Gastroesophageal sphincter (tissue), 4 donors: ENCODE measurements around the gene LMF1. TPM values are rescaled to one million over a fixed set of nuclear protein-coding genes. Genes with fewer than 3 reads are reported as not detected.
A peak's percentile ranks its signal among the peaks of the same experiment; 100 is the strongest.

Experiments used
- ATAC-seq: fragments of 150-250 bp; one replicate; pipeline ENCODE4 v1.9.1; 2016; ENCODE audit warnings: mild to moderate bottlenecking, moderate library complexity
- H3K27ac ChIP-seq, 4 donors: fragments of 200-600 bp; sonication (generic) in 3 of 4; 1 replicate in 3 of 4; 2 replicates in 1 of 4; pipeline ENCODE4 v1.5.1; 2016 to 2019
- H3K27me3 ChIP-seq: fragments of 200-600 bp; sonication (generic); one replicate; pipeline ENCODE4 v1.5.1; 2019
- H3K36me3 ChIP-seq, 2 donors: fragments of 200-600 bp; sonication (generic); one replicate each; pipeline ENCODE4 v1.5.1; 2019; ENCODE audit warnings: control low read depth in 1 of 2
- H3K4me1 ChIP-seq, 3 donors: fragments of 200-600 bp; sonication (generic); 1 replicate in 2 of 3; 2 replicates in 1 of 3; pipeline ENCODE4 v1.5.1; 2016 to 2019; ENCODE audit warnings: control low read depth in 2 of 3
- H3K4me3 ChIP-seq, 2 donors: fragments of 200-600 bp; sonication (generic); one replicate each; pipeline ENCODE4 v1.5.1; 2019; ENCODE audit warnings: mild to moderate bottlenecking in 1 of 2, moderate library complexity in 1 of 2
- H3K9me3 ChIP-seq, 3 donors: fragments of 200-600 bp; sonication (generic); one replicate each; pipeline ENCODE4 v1.5.1; 2017 to 2019; ENCODE audit warnings: control low read depth in 2 of 3
- CTCF ChIP-seq, 4 experiments: fragments of 200-600 bp in 2 of 4; fragments of 450-650 bp in 2 of 4; sonication (generic) in 1 of 4; IDR thresholded peaks; one replicate each; pipeline ENCODE4 v1.5.1; 2017 to 2019; ENCODE audit warnings: antibody characterized with exemption in 4 of 4, mild to moderate bottlenecking in 2 of 4, moderate library complexity in 2 of 4
- EP300 ChIP-seq: sonication (generic); formaldehyde crosslinking; IDR thresholded peaks from one replicate; pipeline ENCODE4 v1.6.1; 2017; ENCODE audit warnings: antibody characterized with exemption, mild to moderate bottlenecking
- POLR2A ChIP-seq, 2 donors: fragments of 450-650 bp; IDR thresholded peaks; one replicate each; pipeline ENCODE4 v1.6.1; 2017; ENCODE audit warnings: antibody characterized with exemption in 2 of 2, mild to moderate bottlenecking in 2 of 2, moderate library complexity in 1 of 2
- POLR2AphosphoS5 ChIP-seq: sonication (generic); formaldehyde crosslinking; IDR thresholded peaks from one replicate; pipeline ENCODE4 v1.6.1; 2017; ENCODE audit warnings: antibody characterized with exemption
- WGBS, 2 donors: methylation state at CpG; one replicate each; pipeline ENCODE4 v1.1.5; 2018; ENCODE audit warnings: low coverage in 1 of 2; 5-methylcytosine and 5-hydroxymethylcytosine counted together
- total RNA-seq, 4 donors: library from RNA; depleted of rRNA; stranded (reverse); fragments of >200 nt; gene quantifications; one replicate each; pipeline ENCODE4 v1.1.0, GENCODE V29; 2016

Gene LMF1
- total RNA-seq, 4 donors from 2014 or later, result 13.7 to 57.3 (median 20.9) TPM

GRCh38 chr16:974001-974601 lies 3.3 kb upstream of the LMF1 start:
- no peaks in the 10 kb centered on the region for H3K9me3 ChIP-seq
- H3K4me3 ChIP-seq, result no peak overlapping the region
- no peak for ATAC-seq
- H3K27me3 ChIP-seq, result peaks cover 9% of the 10 kb centered on the region
- H3K36me3 ChIP-seq, result no peaks in the 10 kb centered on the region
- 71 to 79% methylated on average over 6 to 18 of the region's 21 CpGs for WGBS, 2 donors
- no peak overlapping the region for H3K27ac ChIP-seq
- peaks cover 0 to 52% (median 13%) of the 10 kb centered on the region in 3 donors for H3K4me1 ChIP-seq
- no peak for TF ChIP-seq POLR2A (IDR thresholded peaks at IDR 0.05)
- TF ChIP-seq EP300, result no peak
- TF ChIP-seq CTCF (IDR thresholded peaks at IDR 0.05), result no peak
- TF ChIP-seq POLR2AphosphoS5, result no peak

GRCh38 chr16:973366-973765 lies 2.6 kb upstream of the LMF1 start:
- Histone ChIP-seq H3K27ac (no peak overlapping the region), H3K4me1 (peaks cover 0 to 58% (median 13%) of the 10 kb centered on the region in 3 donors), H3K27me3 (peaks cover 2% of the 10 kb centered on the region), H3K36me3 (peaks cover 0 to 4% of the 10 kb centered on the region in 2 donors), H3K4me3 (no peak overlapping the region), H3K9me3 (no peaks in the 10 kb centered on the region)
- no peak for ATAC-seq
- WGBS, 2 donors, result 80 to 90% methylated on average over 16 to 17 of the region's 17 CpGs
- TF ChIP-seq POLR2A (IDR thresholded peaks at IDR 0.05), result no peak
- no peak for TF ChIP-seq EP300
- TF ChIP-seq CTCF (IDR thresholded peaks at IDR 0.05), result no peak
- no peak for TF ChIP-seq POLR2AphosphoS5

GRCh38 chr16:972316-973002 lies 1.7 kb upstream of the LMF1 start:
- no peak for TF ChIP-seq POLR2AphosphoS5
- TF ChIP-seq POLR2A (IDR thresholded peaks at IDR 0.05), result no peak
- TF ChIP-seq EP300, result no peak
- no peak for TF ChIP-seq CTCF (IDR thresholded peaks at IDR 0.05)
- H3K27me3 ChIP-seq, result no peaks in the 10 kb centered on the region
- H3K4me3 ChIP-seq, result no peak overlapping the region
- H3K36me3 ChIP-seq, result peaks cover 0 to 13% of the 10 kb centered on the region in 2 donors
- H3K9me3 ChIP-seq, result no peaks in the 10 kb centered on the region
- peak overlapping the region in 1 of 4 donors; percentile 56 for H3K27ac ChIP-seq
- WGBS, 2 donors, result 65 to 95% methylated on average over 4 of the region's 32 CpGs
- peaks cover 0 to 54% (median 13%) of the 10 kb centered on the region in 3 donors for H3K4me1 ChIP-seq
- no peak for ATAC-seq

- WGBS, 2 donors, result 83 to 93% methylated on average over 2 to 8 of the region's 8 CpGs
- Histone ChIP-seq H3K9me3 (no peaks in the 10 kb centered on the region), H3K4me3 (no peak overlapping the region), H3K27me3 (no peaks in the 10 kb centered on the region), H3K36me3 (peaks cover 0 to 18% of the 10 kb centered on the region in 2 donors), H3K4me1 (peaks cover 0 to 49% (median 13%) of the 10 kb centered on the region in 3 donors), H3K27ac (peak overlapping the region in 1 of 4 donors; percentile 56)
- no peak for TF ChIP-seq CTCF (IDR thresholded peaks at IDR 0.05)
- TF ChIP-seq POLR2AphosphoS5, result no peak
- TF ChIP-seq EP300, result no peak
- TF ChIP-seq POLR2A (IDR thresholded peaks at IDR 0.05), result no peak
- ATAC-seq, result no peak
These were observed 1.2 kb upstream of the LMF1 start for GRCh38 chr16:971981-972315.

- Histone ChIP-seq H3K27me3 (no peaks in the 10 kb centered on the region), H3K27ac (peak overlapping the region in 3 of 4 donors; percentile 81 to 87 (median 84)), H3K4me3 (peak overlapping the region in 1 of 2 donors; percentile 95), H3K9me3 (no peaks in the 10 kb centered on the region), H3K4me1 (peaks cover 0 to 45% (median 9%) of the 10 kb centered on the region in 3 donors), H3K36me3 (peaks cover 0 to 22% of the 10 kb centered on the region in 2 donors)
- TF ChIP-seq POLR2AphosphoS5, result no peak
- no peak for TF ChIP-seq EP300
- no peak for TF ChIP-seq POLR2A (IDR thresholded peaks at IDR 0.05)
- TF ChIP-seq CTCF (IDR thresholded peaks at IDR 0.05), result no peak
- WGBS, 2 donors, result 93% methylated on average over 5 of the region's 5 CpGs; no CpG with 5 or more reads in 1 of the 2 donors
- no peak for ATAC-seq
These were observed 760 bp upstream of the LMF1 start for GRCh38 chr16:971582-971905.
